SK-N-MC (cell line): Measurements from ENCODE around the gene SERPINH1.

Source experiments
- EZH2 ChIP-seq: fragments of 200-600 bp; sonication (generic); IDR thresholded peaks from one replicate; pipeline ENCODE4 v1.6.1; 2017; ENCODE audit warnings: antibody characterized with exemption
- FOXP2 ChIP-seq: optimal IDR thresholded peaks from 2 replicates; pipeline ENCODE3; 2011; ENCODE audit warnings: mild to moderate bottlenecking, moderate library complexity; ENCODE audit not compliant: insufficient read depth; ENCODE audit errors: extremely low read length, control extremely low read depth
- POLR2AphosphoS5 ChIP-seq: IDR thresholded peaks from 2 replicates; pipeline ENCODE4 v1.6.1; 2012; ENCODE audit warnings: mild to moderate bottlenecking, low read depth, low read length, borderline replicate concordance

DNA sequence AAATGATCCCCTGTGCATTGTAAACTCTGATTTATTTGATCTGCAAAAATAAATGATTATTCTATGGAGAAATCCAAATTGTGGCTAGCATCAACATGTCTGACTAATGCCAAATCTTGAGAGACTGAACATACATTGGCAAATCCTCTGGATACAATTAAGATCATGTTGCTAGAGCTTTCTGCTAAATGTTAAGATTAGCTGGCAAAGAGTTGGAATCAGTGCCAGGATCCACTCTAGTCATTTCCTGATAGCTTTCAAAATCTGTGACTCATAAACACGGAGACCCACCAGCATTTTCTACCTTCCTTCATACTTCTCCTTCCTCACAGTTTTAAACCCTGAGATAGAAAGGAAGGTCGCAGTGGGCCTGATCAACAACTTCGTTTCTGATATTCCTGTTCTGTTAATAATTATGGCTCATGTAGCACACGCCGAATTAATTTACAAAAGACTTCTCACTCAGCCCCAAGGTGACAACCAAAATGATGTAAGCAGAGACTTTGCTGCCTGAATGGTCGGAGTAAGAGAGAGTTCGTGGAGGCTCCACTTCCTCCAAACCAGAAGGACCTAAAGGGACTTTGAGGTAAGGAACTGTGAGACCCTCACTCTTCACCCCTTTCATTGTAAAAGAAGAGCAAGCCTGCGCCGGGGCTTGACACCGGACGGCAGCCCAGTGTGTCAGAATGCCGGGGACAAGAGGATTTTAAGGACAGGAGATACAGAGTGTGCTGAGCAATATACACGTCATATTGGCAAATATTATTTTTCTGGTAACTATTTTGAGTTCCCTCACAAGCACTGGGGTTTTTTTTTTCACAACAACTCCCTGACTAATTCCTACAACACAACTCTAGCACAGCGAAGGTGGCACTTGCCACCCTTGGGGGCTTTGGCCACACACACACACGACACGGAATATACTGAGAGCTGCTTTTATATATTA, 42.0 kb downstream of the SERPINH1 start:
- TF ChIP-seq EZH2 = no peak
- no peak for TF ChIP-seq POLR2AphosphoS5
- TF ChIP-seq FOXP2 = no peak
